BJ (cell line): Measurements from ENCODE around the gene TYMS. TPM values are rescaled to one million over a fixed set of nuclear protein-coding genes. Genes with fewer than 3 reads are reported as not detected.

Experiments used
- CTCF ChIA-PET: fragments of 350-600 bp; formaldehyde crosslinking; extraction: SDS; loops from one replicate; lab custom pipeline; 2021; ENCODE audit warnings: antibody characterized with exemption, inconsistent platforms; lab: Yijun Ruan, JAX
- POLR2A ChIA-PET: fragments of 300-600 bp; sonication (Branson Sonifier 250); formaldehyde crosslinking; extraction: SDS; loops from one replicate; lab custom pipeline; 2021; ENCODE audit warnings: antibody characterized with exemption; lab: Charles Lee
- DNase-seq: peaks from one replicate; pipeline ENCODE4 v3.0.0-alpha.2; 2011; ENCODE audit warnings: low read depth
- H3K27me3 ChIP-seq: 2 replicates; pipeline ENCODE4 v1.6.0; 2011; ENCODE audit warnings: low read length; ENCODE audit not compliant: control insufficient read depth, insufficient read depth
- H3K36me3 ChIP-seq: 2 replicates; pipeline ENCODE4 v1.5.1; 2011; ENCODE audit warnings: low read length; ENCODE audit not compliant: control insufficient read depth, insufficient read depth
- H3K4me3 ChIP-seq: 2 replicates; pipeline ENCODE4 v1.5.1; 2011; ENCODE audit warnings: low read depth, mild to moderate bottlenecking, control low read depth, low read length
- CTCF ChIP-seq: IDR thresholded peaks from 2 replicates; pipeline ENCODE4 v1.5.1; 2011; ENCODE audit warnings: low read depth, mild to moderate bottlenecking, control low read depth, inconsistent platforms, low read length, moderate library complexity; ENCODE audit not compliant: insufficient read depth
- polyA plus RNA-seq: library from polyadenylated mRNA; depleted of rRNA; stranded (reverse); fragments of >200 nt; gene quantifications from 2 replicates; pipeline ENCODE4 v1.2.3, GENCODE V29; 2011

Gene TYMS
- polyA plus RNA-seq, 1 experiment: 146 TPM

GRCh38 chr18:692824-693223, 35.4 kb downstream of the TYMS start:
- no peak for TF ChIP-seq CTCF
- no peaks in the 10 kb centered on the region for H3K27me3 ChIP-seq
- CTCF ChIA-PET: interaction anchor here (1.0 kb wide), 1 partner anchor 9 kb away, joined by 3 read pairs; no protein-coding TSS in a partner anchor
- H3K4me3 ChIP-seq: no peak overlapping the region
- no peak for DNase-seq
- POLR2A ChIA-PET: no interaction called here
- H3K36me3 ChIP-seq: peaks cover 19% of the 10 kb centered on the region

- CTCF ChIA-PET: interaction anchor here (1.0 kb wide), 1 partner anchor 10 kb away, joined by 3 read pairs; no protein-coding TSS in a partner anchor
- Histone ChIP-seq H3K27me3 (no peaks in the 10 kb centered on the region), H3K36me3 (peaks cover 18% of the 10 kb centered on the region), H3K4me3 (no peak overlapping the region)
- no peak for DNase-seq
- POLR2A ChIA-PET: no interaction called here
- no peak for TF ChIP-seq CTCF
Measured at GRCh38 chr18:693466-694187, 36.2 kb downstream of the TYMS start.

- CTCF ChIA-PET: no interaction called here
- H3K4me3 ChIP-seq: no peak overlapping the region
- peaks cover 7% of the 10 kb centered on the region for H3K36me3 ChIP-seq
- POLR2A ChIA-PET: no interaction called here
- no peaks in the 10 kb centered on the region for H3K27me3 ChIP-seq
- DNase-seq: no peak
- TF ChIP-seq CTCF: no peak
Measured at GRCh38 chr18:697012-697411, 39.6 kb downstream of the TYMS start.

GRCh38 chr18:697800-698199, 40.3 kb downstream of the TYMS start:
- ChIA-PET POLR2A (no interaction called here), CTCF (interaction anchor here (1.4 kb wide), 1 partner anchor 74 kb away, joined by 3 read pairs; no protein-coding TSS in a partner anchor)
- Histone ChIP-seq H3K36me3 (peaks cover 4% of the 10 kb centered on the region), H3K4me3 (no peak overlapping the region), H3K27me3 (no peaks in the 10 kb centered on the region)
- no peak for DNase-seq
- TF ChIP-seq CTCF: no peak

- Histone ChIP-seq H3K36me3 (peaks cover 5% of the 10 kb centered on the region), H3K4me3 (no peak overlapping the region), H3K27me3 (no peaks in the 10 kb centered on the region)
- no peak for TF ChIP-seq CTCF
- DNase-seq: peak; percentile 24
- POLR2A ChIA-PET: interaction anchor here (0.7 kb wide), 1 partner anchor 44 kb away, joined by 3 read pairs; no protein-coding TSS in a partner anchor
- CTCF ChIA-PET: interaction anchor here (0.7 to 2.3 kb wide), 6 partner anchors 9 to 127 kb away, joined by 3 to 14 read pairs (median 6); partner anchors contain the start of gene ENOSF1
Measured at GRCh38 chr18:703213-703967, 45.9 kb downstream of the TYMS start.
